HFFc6 (cell line): ENCODE measurements around the gene YLPM1. TPM values are rescaled to one million over a fixed set of nuclear protein-coding genes. Genes with fewer than 3 reads are reported as not detected.

Source experiments
- DNase-seq: peaks from one replicate; pipeline ENCODE4 v3.0.0-alpha.2; 2018
- H3K27ac Mint-ChIP-seq: 2 replicates; pipeline ENCODE4 v1.8.0; 2020; ENCODE audit warnings: mild to moderate bottlenecking, mixed read lengths
- H3K27me3 Mint-ChIP-seq: 2 replicates; pipeline ENCODE4 v1.8.0; 2021; ENCODE audit warnings: mild to moderate bottlenecking, moderate library complexity, mixed read lengths; ENCODE audit not compliant: insufficient read depth
- H3K36me3 Mint-ChIP-seq: 2 replicates; pipeline ENCODE4 v1.8.0; 2021; ENCODE audit warnings: low read depth, mixed read lengths
- H3K4me1 Mint-ChIP-seq: 2 replicates; pipeline ENCODE4 v1.8.0; 2020; ENCODE audit warnings: low read depth, mixed read lengths
- H3K4me3 Mint-ChIP-seq: 2 replicates; pipeline ENCODE4 v1.8.0; 2020; ENCODE audit warnings: mild to moderate bottlenecking, moderate library complexity, mixed read lengths
- H3K9me3 Mint-ChIP-seq: 2 replicates; pipeline ENCODE4 v1.8.0; 2020; ENCODE audit warnings: mild to moderate bottlenecking, mixed read lengths
- CTCF ChIP-seq: fragments of 200-600 bp; sonication (generic); IDR thresholded peaks from 2 replicates; pipeline ENCODE4 v1.5.0; 2021; ENCODE audit warnings: antibody characterized with exemption, mild to moderate bottlenecking
- long read RNA-seq: library from polyadenylated mRNA; unstranded; transcript quantifications from one replicate; pipeline ENCODE4 v2.0.0, GENCODE V29; 2019
- total RNA-seq, 6 experiments: library from RNA; stranded (reverse); fragmentation: NEBNext Ultra II Directional; extraction: Animal tissue kit (Norgen Biotek cat#: 25700); gene quantifications; 2 replicates in 1 of 6; 3 replicates in 5 of 6; pipeline ENCODE4 v1.2.3, GENCODE V29; 2021

The YLPM1 gene
- 10 to 100 TPM; 46.0 to 50.8 (median 48.6) TPM for total RNA-seq
- long read RNA-seq, partial matches to known transcripts: 15 of 19 reads
- long read RNA-seq, other reads (novel, unspliced or antisense): 4 of 19 reads

- Mint-ChIP-seq H3K27me3 (peaks cover 3% of the 10 kb centered on the region; the same call in 1 of the 2 replicates), H3K27ac (peak within 1 kb of the TSS; percentile 91), H3K4me3 (peak within 1 kb of the TSS; percentile 99), H3K36me3 (peaks cover 15% of the 10 kb centered on the region), H3K9me3 (no peaks in the 10 kb centered on the region), H3K4me1 (peaks cover 48% of the 10 kb centered on the region)
- DNase-seq: peak; percentile 98
- peak; percentile 37 for TF ChIP-seq CTCF
Measured at GRCh38 chr14:74762917-74763802, at the start of gene YLPM1. TSS of gene YLPM1 (plus strand) at chr14:74763316. CDS start at chr14:74763490, 174 bp downstream.

- no peaks in the 10 kb centered on the region for H3K9me3 Mint-ChIP-seq
- peaks cover 28% of the 10 kb centered on the region for H3K36me3 Mint-ChIP-seq
- H3K4me1 Mint-ChIP-seq: peaks cover 49% of the 10 kb centered on the region
- H3K27ac Mint-ChIP-seq: peak overlapping the region; percentile 97
- no peaks in the 10 kb centered on the region; the same call in 1 of the 2 replicates for H3K27me3 Mint-ChIP-seq
- no peak for DNase-seq
- H3K4me3 Mint-ChIP-seq: peak overlapping the region; percentile 99
- TF ChIP-seq CTCF: no peak
Measured at GRCh38 chr14:74713395-74713735, 49.8 kb upstream of the YLPM1 start.

GRCh38 chr14:74720526-74720925 is 42.6 kb upstream of the YLPM1 start:
- H3K9me3 Mint-ChIP-seq: no peaks in the 10 kb centered on the region
- H3K4me3 Mint-ChIP-seq: no peak overlapping the region
- TF ChIP-seq CTCF: no peak
- H3K4me1 Mint-ChIP-seq: peaks cover 8% of the 10 kb centered on the region
- H3K27ac Mint-ChIP-seq: peak overlapping the region; percentile 1; the same call in 1 of the 2 replicates
- H3K27me3 Mint-ChIP-seq: no peaks in the 10 kb centered on the region
- H3K36me3 Mint-ChIP-seq: peaks cover 25% of the 10 kb centered on the region
- DNase-seq: peak; percentile 36

GRCh38 chr14:74723134-74723533 is 40.0 kb upstream of the YLPM1 start:
- H3K27me3 Mint-ChIP-seq: no peaks in the 10 kb centered on the region
- H3K4me1 Mint-ChIP-seq: peaks cover 8% of the 10 kb centered on the region
- no peak for DNase-seq
- no peak overlapping the region for H3K27ac Mint-ChIP-seq
- no peaks in the 10 kb centered on the region for H3K9me3 Mint-ChIP-seq
- H3K36me3 Mint-ChIP-seq: peaks cover 28% of the 10 kb centered on the region
- H3K4me3 Mint-ChIP-seq: no peak overlapping the region
- TF ChIP-seq CTCF: no peak

GRCh38 chr14:74732387-74732786 is 30.7 kb upstream of the YLPM1 start:
- Mint-ChIP-seq H3K9me3 (no peaks in the 10 kb centered on the region), H3K36me3 (peaks cover 20% of the 10 kb centered on the region), H3K4me1 (peaks cover 6% of the 10 kb centered on the region), H3K4me3 (no peak overlapping the region), H3K27ac (no peak overlapping the region), H3K27me3 (no peaks in the 10 kb centered on the region)
- TF ChIP-seq CTCF: no peak
- no peak for DNase-seq
